NCI-H82 (cell line): ENCODE data around the gene XPNPEP2.

Source experiments
- DNase-seq: peaks from one replicate; lab custom pipeline; 2025; lab: John Stamatoyannopoulos, UW

XPNPEP2 gene

GRCh38 chrX:129800186-129800585 lies 61.4 kb downstream of the XPNPEP2 start:
- no peak for DNase-seq

- DNase-seq = no peak
Measured at GRCh38 chrX:129802863-129803262, 64.1 kb downstream of the XPNPEP2 start.

GRCh38 chrX:129804806-129805205 lies 66.0 kb downstream of the XPNPEP2 start:
- DNase-seq = no peak

- DNase-seq = no peak
Measured at GRCh38 chrX:129808158-129808828, 69.5 kb downstream of the XPNPEP2 start.

- no peak for DNase-seq
Measured at GRCh38 chrX:129808829-129809796, 70.3 kb downstream of the XPNPEP2 start.

- no peak for DNase-seq
Measured at GRCh38 chrX:129813662-129814368, 75.0 kb downstream of the XPNPEP2 start.

- DNase-seq = no peak
Measured at GRCh38 chrX:129818123-129818522, 79.3 kb downstream of the XPNPEP2 start.
